Stimulated activated CD4-positive, alpha-beta T cell treated with anti-CD3 and anti-CD28 coated beads, Interleukin-15, amount 100 ng/mL, for 24 hours (primary cell): ENCODE data around the gene PMP22.

Source experiments
- DNase-seq: peaks from one replicate; pipeline ENCODE4 v3.0.0-alpha.2; 2020

Gene PMP22

GRCh38 chr17:15273141-15273793 is 8.1 kb upstream of the PMP22 start:
- no peak for DNase-seq

- DNase-seq, result no peak
These were observed 6.6 kb upstream of the PMP22 start for GRCh38 chr17:15271741-15272140.

- no peak for DNase-seq
These were observed 5.7 kb upstream of the PMP22 start for GRCh38 chr17:15270628-15271381.

- DNase-seq, result no peak
These were observed 4.6 kb upstream of the PMP22 start for GRCh38 chr17:15269780-15270089.

GRCh38 chr17:15269087-15269779 is 4.1 kb upstream of the PMP22 start:
- no peak for DNase-seq

- no peak for DNase-seq
These were observed 3.3 kb upstream of the PMP22 start for GRCh38 chr17:15268461-15268860.

- DNase-seq, result no peak
These were observed 2.9 kb upstream of the PMP22 start for GRCh38 chr17:15267996-15268395.

GRCh38 chr17:15266325-15267125 is 1.4 kb upstream of the PMP22 start:
- no peak for DNase-seq

- no peak for DNase-seq
These were observed 584 bp downstream of the PMP22 start for GRCh38 chr17:15264542-15264941.

GRCh38 chr17:15263680-15264079 is 1.4 kb downstream of the PMP22 start:
- DNase-seq, result no peak

- no peak for DNase-seq
These were observed 1.9 kb downstream of the PMP22 start for GRCh38 chr17:15263206-15263579.

- DNase-seq, result peak; percentile 25
These were observed 2.6 kb downstream of the PMP22 start for GRCh38 chr17:15262291-15263205.

GRCh38 chr17:15261802-15262290 is 3.3 kb downstream of the PMP22 start:
- no peak for DNase-seq

- peak; percentile 25 for DNase-seq
These were observed 3.8 kb downstream of the PMP22 start for GRCh38 chr17:15261258-15261801.

GRCh38 chr17:15260376-15261257 is 4.5 kb downstream of the PMP22 start:
- peak; percentile 76 for DNase-seq

- DNase-seq, result no peak
These were observed 7.2 kb downstream of the PMP22 start for GRCh38 chr17:15257796-15258512.

- peak; percentile 77 for DNase-seq
These were observed 7.8 kb downstream of the PMP22 start for GRCh38 chr17:15257258-15257788.

GRCh38 chr17:15256689-15257088 is 8.4 kb downstream of the PMP22 start:
- DNase-seq, result no peak

- DNase-seq, result no peak
These were observed 9.2 kb downstream of the PMP22 start for GRCh38 chr17:15255713-15256454.
